ENCODE results near the gene DCC.

DNA sequence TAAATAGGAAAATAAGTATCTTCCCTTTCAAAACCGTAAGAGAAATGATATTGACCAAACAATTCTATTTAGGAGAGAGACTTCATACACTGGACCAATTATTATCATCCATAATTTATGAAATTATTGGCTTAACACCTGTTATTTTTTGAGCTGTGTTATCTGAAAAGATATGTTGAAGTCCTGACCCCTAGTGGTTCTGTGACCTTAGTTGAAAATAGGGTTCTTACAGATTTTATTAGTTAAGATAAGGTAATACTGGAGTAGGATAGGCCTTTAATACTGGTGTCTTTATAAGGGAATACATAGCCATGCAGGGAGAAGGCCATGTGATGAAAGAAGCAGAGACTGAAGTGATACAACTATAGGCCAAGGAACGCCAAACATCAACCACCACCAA is 659.6 kb downstream of the DCC start:
- TF ChIP-seq EZH2 (IDR thresholded peaks at IDR 0.05; ENCODE audit: insufficient read depth, poor library complexity, severe bottlenecking): no peak
- no peak for TF ChIP-seq EZH2phosphoT487 (IDR thresholded peaks at IDR 0.05; ENCODE audit: insufficient read depth, low read depth)
